ENCODE results near the gene ZNF519. TPM values are rescaled to one million over a fixed set of nuclear protein-coding genes. Genes with fewer than 3 reads are reported as not detected.
"Not testable (repeated sequence)": the region's sequence is repeated elsewhere in the genome, so short reads cannot be mapped to it uniquely, and the experiment has no call there.

The ZNF519 gene
- 10 to 100 TPM in 1 of 3 donors, 1 to 10 TPM in 2; 7.9 to 18.4 (median 9.1) TPM for total RNA-seq

DNA sequence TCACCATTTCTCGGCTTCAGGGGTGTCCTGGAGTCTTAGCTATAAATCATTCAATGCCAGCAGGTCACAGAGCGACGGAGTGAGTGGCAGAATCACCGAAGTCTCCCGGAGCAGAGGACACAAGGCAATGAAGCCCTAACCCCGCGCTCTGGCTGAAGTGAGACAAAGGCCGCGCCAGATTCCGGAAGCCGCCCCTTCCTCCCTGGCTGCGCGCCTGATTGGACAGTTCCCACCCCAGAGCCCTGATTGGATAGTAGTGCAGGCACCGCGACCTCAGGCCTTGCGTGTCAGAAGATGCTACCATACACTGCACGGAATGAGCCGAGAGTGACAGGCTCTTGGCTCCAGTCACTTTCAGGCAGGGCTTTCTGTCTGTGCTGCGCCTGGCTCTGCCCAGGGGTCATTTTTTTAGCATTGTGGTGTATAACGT lies at the start of gene ZNF519:
Gene ZNF519, minus strand, starts transcription at position 165 of the 430 bp plus-strand sequence. Its CDS starts 158 bp downstream, at position 7.
- intact Hi-C loops (cut with DNase I; ENCODE audit: low total_unique reads); H3K9me3 ChIP-seq; H3K36me3 ChIP-seq; H3K27me3 ChIP-seq; H3K4me1 ChIP-seq: not testable (repeated sequence)
- Histone ChIP-seq H3K4me3 (peak within 1 kb of the TSS; percentile 55 to 79 (median 64)), H3K27ac (peak within 1 kb of the TSS; percentile 36 to 68)
- peak; percentile 92 to 95 for DNase-seq (ENCODE audit: low spot score in 2 of 2)

DNA sequence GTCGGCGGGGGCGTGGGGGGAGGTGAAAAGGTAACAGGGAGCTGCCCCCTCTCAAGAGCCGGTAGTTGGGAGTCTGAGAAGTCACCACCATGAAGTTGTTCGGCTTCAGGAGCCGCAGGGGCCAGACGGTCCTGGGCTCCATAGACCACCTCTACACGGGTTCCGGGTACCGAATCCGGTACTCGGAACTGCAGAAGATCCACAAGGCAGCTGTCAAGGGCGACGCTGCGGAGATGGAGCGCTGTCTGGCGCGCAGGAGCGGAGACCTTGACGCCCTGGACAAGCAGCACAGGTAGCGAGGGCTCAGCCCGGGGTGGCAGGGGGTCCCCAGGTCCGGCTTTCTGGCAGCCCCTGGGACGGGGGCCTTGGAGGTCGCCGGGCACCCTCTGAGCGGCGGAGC lies 47.1 kb upstream of the ZNF519 start:
- intact Hi-C loops (cut with DNase I; ENCODE audit: low total_unique reads): no loop called here
- Histone ChIP-seq H3K27me3 (no peaks in the 10 kb centered on the region), H3K4me3 (peak overlapping the region; percentile 42 to 68 (median 55)), H3K9me3 (no peaks in the 10 kb centered on the region), H3K27ac (no peak overlapping the region), H3K36me3 (no peaks in the 10 kb centered on the region), H3K4me1 (no peaks in the 10 kb centered on the region)
- TF ChIP-seq, protein P1, sequence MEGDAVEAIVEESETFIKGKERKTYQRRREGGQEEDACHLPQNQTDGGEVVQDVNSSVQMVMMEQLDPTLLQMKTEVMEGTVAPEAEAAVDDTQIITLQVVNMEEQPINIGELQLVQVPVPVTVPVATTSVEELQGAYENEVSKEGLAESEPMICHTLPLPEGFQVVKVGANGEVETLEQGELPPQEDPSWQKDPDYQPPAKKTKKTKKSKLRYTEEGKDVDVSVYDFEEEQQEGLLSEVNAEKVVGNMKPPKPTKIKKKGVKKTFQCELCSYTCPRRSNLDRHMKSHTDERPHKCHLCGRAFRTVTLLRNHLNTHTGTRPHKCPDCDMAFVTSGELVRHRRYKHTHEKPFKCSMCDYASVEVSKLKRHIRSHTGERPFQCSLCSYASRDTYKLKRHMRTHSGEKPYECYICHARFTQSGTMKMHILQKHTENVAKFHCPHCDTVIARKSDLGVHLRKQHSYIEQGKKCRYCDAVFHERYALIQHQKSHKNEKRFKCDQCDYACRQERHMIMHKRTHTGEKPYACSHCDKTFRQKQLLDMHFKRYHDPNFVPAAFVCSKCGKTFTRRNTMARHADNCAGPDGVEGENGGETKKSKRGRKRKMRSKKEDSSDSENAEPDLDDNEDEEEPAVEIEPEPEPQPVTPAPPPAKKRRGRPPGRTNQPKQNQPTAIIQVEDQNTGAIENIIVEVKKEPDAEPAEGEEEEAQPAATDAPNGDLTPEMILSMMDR (IDR thresholded peaks at IDR 0.05): no peak
- TF ChIP-seq POLR2A (IDR thresholded peaks at IDR 0.05) (no peak), POLR2AphosphoS5 (IDR thresholded peaks at IDR 0.05) (no peak)
- no peak for DNase-seq (ENCODE audit: low spot score in 2 of 2)

DNA sequence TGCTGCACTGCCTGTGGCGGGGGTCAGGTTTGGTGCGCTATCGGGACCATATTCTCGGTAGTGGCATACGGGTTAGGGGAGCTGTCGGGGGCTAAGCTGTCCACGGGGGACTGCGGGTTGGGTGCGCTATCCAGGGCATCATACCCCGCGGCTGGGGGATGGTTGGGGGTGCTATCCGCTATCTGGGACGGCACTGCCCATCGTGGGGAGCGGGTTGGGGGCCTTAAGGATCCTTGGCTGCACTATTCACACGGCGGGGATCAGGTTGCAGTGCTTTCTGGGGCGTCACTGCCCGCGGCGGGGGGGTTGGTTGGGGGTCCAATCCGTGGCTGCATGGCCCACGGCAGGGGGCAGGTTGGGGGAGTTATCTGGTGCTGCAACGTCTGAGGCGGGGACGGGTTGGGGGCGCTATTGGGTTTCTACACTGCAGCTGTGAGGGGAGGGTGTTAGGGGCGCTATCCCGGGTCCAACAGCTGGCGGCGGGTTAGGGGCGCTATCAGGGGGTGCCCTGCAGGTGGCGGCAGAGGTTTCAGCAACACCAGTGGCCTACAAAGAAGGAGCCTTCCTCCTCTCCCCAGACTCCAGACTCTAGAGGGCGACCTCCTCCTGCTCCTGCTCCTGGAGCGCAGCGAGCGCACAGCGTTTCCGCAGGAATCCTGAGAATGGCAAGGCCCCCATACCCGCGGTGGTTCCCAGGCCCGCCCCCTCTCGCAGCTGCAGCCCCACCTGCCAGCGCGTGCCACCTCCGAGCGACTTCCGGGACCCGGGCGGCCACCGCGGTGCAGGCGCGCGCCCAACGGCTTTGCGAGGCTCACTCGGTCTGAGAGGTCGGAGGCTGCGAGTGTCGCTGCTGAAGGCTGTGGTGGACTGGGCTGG lies 46.3 kb upstream of the ZNF519 start:
- TF ChIP-seq, protein P1 (IDR thresholded peaks at IDR 0.05): peak in 2 of 3 donors; percentile 55 to 63
- intact Hi-C loops (cut with DNase I; ENCODE audit: low total_unique reads); H3K36me3 ChIP-seq; H3K4me1 ChIP-seq; H3K27me3 ChIP-seq; H3K9me3 ChIP-seq; H3K27ac ChIP-seq: not testable (repeated sequence)
- peak; percentile 53 to 67 for DNase-seq (ENCODE audit: low spot score in 2 of 2)
- H3K4me3 ChIP-seq: peak overlapping the region; percentile 42 to 68 (median 55)

DNA sequence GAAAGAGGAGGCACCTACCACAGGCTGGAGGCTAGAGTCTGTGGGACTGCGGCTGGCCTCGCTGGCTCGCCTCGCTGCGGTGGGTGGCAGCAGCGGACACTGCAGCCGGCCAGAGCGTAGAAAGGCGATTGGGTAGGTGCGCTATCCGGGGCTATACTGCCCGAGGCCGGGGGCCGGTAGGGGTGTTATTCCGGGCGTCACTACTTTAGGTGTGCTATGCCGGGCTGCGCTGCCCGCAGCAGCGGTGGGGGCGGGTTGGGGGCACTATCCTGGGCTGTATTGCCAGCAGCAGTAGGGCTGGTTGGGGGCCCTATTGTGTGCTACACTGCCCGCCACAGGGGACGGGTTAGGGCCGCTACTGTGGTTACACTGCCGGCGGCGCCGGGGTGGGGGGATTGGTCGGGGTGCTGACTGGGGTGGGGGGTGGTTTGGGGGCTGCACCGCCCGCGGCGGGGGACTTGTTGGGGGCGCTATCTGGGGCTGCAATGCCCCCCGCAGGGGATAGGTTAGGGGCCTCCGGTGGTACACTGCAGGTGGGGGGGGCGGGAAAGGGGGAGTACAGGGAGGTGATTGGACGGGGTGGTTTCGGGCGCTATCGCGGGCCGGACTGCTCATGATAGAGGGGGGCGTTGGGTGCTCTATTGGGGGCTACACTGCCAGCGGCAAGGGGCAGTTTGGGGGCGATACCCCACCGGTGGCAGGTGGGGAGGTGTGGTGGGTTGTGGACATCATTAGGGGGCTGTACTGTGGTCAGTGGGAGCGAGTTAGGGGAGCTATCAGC lies 45.5 kb upstream of the ZNF519 start:
- H3K4me1 ChIP-seq; H3K9me3 ChIP-seq; DNase-seq (ENCODE audit: low spot score in 2 of 2); H3K27ac ChIP-seq; H3K27me3 ChIP-seq; H3K4me3 ChIP-seq; H3K36me3 ChIP-seq; intact Hi-C loops (cut with DNase I; ENCODE audit: low total_unique reads): not testable (repeated sequence)

DNA sequence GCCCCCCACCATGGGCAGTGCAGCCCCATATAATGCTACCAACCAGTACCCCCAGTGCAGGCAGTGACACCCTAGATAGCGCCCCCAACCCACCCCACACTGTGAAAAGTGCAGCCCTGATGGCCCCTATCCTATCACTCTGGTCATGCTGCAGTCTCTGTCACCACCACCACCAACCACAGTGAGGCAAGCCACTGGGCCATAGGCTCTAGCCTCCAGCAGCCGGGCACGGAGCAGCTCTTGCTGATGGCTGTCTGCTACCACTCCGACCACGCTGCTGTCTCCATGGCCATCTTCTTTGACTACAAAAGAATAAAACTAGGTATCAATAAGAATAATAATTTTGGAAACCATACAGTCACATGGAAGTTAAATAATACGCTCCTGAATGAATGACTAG lies 43.2 kb upstream of the ZNF519 start:
- H3K27me3 ChIP-seq; intact Hi-C loops (cut with DNase I; ENCODE audit: low total_unique reads); H3K4me3 ChIP-seq; H3K36me3 ChIP-seq; DNase-seq (ENCODE audit: low spot score in 2 of 2); H3K4me1 ChIP-seq; H3K9me3 ChIP-seq; H3K27ac ChIP-seq: not testable (repeated sequence)

DNA sequence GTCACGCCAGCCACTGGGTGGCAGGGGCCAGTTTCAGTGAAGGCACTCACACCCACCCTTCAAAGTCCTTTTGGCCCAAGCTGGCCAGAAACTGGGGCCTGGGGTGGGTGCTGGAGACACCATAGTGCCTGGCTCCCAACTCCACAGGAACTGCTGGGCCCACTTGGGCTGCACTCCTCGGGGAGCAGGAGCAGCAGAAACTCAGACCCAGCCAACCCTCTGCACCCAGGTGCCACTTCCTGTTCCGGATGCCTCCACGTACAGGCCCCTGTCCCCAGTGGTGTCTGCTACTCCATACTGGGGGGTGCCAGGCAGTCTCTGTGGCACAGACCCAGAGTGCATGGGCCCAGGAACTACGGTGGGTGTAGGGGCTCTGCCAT lies 42.5 kb upstream of the ZNF519 start:
- intact Hi-C loops (cut with DNase I; ENCODE audit: low total_unique reads): no loop called here
- TF ChIP-seq, protein P1 (IDR thresholded peaks at IDR 0.05): no peak
- TF ChIP-seq POLR2AphosphoS5 (IDR thresholded peaks at IDR 0.05): no peak
- no peak for TF ChIP-seq POLR2A (IDR thresholded peaks at IDR 0.05)
- no peaks in the 10 kb centered on the region for H3K27me3 ChIP-seq
- no peaks in the 10 kb centered on the region for H3K4me1 ChIP-seq
- no peaks in the 10 kb centered on the region for H3K36me3 ChIP-seq
- no peak overlapping the region for H3K27ac ChIP-seq
- H3K9me3 ChIP-seq: no peaks in the 10 kb centered on the region
- DNase-seq (ENCODE audit: low spot score in 2 of 2): no peak
- no peak overlapping the region for H3K4me3 ChIP-seq

DNA sequence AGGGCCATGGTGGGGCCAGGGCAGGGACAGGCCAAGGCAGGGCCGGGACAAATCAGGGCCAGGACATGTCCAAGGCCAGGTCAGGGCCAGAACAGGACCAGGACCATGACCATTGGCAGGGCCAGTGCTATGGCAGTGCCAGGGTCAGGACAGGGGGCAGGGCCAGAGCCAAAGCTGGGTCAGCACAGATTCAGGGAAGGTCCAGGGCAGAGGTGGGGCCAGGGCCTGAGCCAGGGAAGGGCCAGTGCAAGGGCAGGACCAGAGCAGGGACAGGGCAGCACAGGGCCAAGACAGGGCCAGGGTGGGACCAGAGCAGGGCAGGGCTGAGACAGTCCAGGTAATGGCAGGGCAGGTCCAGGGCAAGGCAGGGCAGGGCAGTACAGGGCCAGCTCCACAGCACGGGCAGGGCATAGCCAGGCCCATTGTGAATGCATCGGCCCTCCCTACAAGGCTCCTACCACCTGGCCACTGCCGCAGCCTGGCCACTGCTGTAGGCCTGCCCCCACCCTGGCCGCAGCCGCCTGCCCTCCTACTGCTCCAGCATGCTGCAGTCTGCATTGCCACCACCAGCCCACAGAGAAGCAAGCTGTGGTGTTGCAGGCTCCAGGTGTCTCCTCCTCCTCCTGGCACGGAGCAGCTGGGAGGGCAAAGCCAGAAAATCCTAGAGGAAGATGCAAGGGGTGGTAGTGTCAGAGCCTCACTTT lies 41.9 kb upstream of the ZNF519 start:
- H3K9me3 ChIP-seq; DNase-seq (ENCODE audit: low spot score in 2 of 2); H3K27me3 ChIP-seq; H3K36me3 ChIP-seq; H3K4me1 ChIP-seq; intact Hi-C loops (cut with DNase I; ENCODE audit: low total_unique reads); H3K4me3 ChIP-seq; H3K27ac ChIP-seq: not testable (repeated sequence)

DNA sequence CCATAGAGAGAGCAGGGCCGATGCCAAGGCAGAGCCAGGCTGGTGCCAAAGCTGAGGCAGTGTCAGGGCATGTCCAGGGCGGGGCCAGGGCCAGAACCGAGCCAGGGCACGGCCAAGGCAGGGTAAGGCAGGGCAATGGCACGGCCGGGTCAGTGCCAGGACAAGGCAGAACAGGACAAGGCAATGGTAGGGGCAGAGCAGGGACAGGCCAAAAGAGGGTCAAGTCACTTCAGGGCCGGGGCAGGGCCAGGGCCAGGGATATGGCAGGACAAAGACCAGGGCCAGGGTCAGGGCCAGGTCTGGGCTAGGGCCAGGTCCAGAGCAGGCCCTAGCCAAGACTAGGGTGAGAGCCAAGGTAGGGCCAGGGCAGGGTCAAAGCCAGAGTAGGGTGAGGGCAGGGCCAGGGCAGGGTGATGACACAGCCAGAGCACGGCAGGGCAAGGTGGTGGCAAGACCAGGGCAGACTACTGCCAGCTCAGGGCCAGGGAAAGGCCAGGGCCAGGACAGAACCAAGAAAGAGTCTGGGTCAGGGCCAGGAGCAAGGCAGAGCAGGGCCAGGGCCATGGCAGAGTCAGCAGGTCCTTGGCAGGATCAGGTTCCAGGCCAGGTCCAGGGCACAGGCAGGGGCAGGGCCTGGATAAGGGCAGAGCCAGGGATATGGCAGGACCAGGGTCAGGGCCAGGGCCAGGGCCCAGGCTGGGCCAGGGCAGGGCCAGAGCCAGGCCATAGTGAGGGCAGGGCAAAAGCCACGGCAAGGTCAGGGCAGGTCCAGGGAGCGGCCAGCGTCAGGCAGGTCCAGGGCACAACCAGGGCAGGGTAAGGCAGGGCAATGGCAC lies 41.1 kb upstream of the ZNF519 start:
- DNase-seq (ENCODE audit: low spot score in 2 of 2); H3K27me3 ChIP-seq; H3K36me3 ChIP-seq; H3K27ac ChIP-seq; H3K4me3 ChIP-seq; H3K9me3 ChIP-seq; H3K4me1 ChIP-seq; intact Hi-C loops (cut with DNase I; ENCODE audit: low total_unique reads): not testable (repeated sequence)
